GM15510 (cell line): ENCODE results near the gene SEC16A.

Experiments
- POLR2A ChIP-seq: IDR thresholded peaks from 3 replicates; pipeline ENCODE4 v1.6.1; 2011; ENCODE audit warnings: borderline replicate concordance; ENCODE audit not compliant: insufficient read length; ENCODE audit errors: extremely low read depth

Gene SEC16A

DNA sequence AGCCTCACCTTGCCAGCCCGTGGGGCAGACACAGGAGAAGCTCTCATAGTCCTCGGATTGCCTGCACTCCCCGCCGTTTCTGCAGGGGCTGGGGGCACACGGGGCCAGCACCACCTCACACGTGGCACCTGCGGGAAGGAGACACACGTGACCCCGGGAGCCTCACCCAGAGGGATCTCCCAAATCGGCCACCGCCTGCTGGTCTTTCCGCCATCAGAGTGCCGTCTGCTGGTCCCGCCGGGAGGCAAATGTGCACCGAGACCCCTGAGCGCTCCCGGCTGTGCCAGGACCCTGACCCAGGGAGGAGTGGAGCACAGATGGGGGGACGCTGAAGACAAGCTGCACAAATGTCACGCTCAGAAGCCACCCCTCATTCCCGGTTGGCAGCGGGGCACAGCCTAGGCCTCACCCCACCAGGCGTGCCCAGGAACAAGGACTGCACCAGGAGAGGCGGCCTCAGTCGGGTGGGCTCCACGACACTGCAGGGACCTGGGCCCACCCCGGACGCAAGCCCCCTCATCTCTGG, 28.4 kb upstream of the SEC16A start:
- no peak for TF ChIP-seq POLR2A

DNA sequence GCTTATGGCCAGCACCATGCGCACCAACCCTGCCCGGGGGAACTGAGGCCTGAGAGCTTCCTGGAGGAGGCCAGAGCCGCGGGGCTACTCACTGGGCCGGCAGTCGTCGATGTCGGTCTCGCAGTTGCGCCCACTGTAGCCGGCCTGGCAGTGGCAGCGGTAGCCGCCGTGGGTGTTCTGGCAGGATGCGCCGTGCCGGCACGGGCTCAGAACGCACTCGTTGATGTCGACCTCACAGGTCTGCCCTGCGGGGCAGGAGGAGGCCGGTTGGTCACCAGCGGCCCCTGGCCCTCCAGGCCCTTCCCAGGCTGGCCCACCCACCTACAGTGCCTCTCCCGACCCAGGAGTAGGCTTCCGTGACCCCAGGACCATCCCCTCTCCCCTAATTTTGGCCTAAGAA, 27.7 kb upstream of the SEC16A start:
- TF ChIP-seq POLR2A = no peak

DNA sequence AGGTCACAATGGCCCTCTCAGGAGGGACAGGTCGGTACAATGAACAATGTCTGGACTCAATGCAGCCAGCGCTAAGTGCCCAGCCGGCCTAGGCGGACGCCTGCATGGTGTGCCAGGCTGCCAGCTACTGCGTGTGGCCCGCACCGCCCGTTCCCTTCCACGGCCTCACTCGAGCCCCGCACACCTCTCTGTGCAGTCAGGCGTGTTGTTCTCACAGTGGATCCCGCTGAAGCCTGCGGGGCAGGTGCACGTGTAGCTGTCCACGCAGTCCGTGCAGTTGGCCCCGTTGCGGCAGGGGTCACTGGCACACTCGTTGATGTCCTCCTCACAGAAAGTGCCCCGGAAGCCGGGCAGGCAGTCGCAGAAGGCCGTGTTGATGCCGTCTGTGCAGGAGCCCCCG, 26.7 kb upstream of the SEC16A start:
- TF ChIP-seq POLR2A = no peak

- no peak for TF ChIP-seq POLR2A
Measured at GRCh38 chr9:136508729-136509500, 26.1 kb upstream of the SEC16A start.

GRCh38 chr9:136507992-136508375, 25.1 kb upstream of the SEC16A start:
- TF ChIP-seq POLR2A = no peak

GRCh38 chr9:136507221-136507991, 24.6 kb upstream of the SEC16A start:
- no peak for TF ChIP-seq POLR2A

- TF ChIP-seq POLR2A = no peak
Measured at GRCh38 chr9:136506425-136506824, 23.6 kb upstream of the SEC16A start.

- no peak for TF ChIP-seq POLR2A
Measured at GRCh38 chr9:136505406-136506403, 22.9 kb upstream of the SEC16A start.

DNA sequence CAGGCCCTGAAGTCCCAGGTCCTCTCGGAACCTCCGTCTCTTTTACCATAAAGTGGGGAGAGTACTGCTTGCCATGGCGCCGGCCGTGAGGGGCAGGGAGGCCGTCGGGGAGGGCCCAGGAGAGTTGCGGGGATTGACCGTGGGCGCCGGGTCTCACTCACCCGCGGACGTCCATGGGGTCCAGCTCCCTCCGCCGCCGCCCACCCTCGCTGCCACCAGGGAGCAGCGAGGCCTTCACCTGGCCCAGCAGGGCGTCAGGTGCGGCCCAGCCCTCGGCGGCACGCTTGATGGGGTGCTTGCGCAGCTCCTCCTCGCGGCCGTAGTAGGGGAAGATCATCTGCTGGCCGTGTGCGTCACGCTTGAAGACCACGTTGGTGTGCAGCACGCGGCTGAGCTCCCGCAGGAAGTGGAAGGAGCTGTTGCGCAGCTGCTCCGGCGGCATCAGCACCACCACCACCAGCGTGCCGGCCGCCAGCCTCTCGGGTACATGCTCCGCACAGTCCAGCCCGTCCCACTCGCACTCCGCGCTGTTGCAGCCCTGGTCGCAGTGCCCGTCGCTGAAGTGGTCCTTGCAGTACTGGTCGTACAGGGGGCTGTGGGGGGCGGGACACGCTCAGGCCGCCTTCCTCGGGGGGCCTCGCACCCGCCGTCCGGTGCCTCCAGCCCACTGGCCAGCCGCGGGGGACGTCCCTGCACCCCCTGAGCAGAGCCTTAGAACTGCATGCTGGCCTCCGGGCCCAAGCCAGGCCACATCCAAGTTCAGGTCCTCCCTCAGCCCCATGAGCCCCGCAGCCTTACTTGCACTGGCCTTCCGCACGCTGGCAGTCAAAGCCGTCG, 21.9 kb upstream of the SEC16A start:
- no peak for TF ChIP-seq POLR2A

- no peak for TF ChIP-seq POLR2A
Measured at GRCh38 chr9:136502940-136503550, 20.2 kb upstream of the SEC16A start.

- TF ChIP-seq POLR2A = no peak
Measured at GRCh38 chr9:136502196-136502595, 19.4 kb upstream of the SEC16A start.

- no peak for TF ChIP-seq POLR2A
Measured at GRCh38 chr9:136501686-136502085, 18.8 kb upstream of the SEC16A start.
